Measurements from ENCODE around the gene UCK2. TPM values are rescaled to one million over a fixed set of nuclear protein-coding genes. Genes with fewer than 3 reads are reported as not detected.

UCK2 gene
- total RNA-seq, 1 donor from 2014 or later, result 9.6 TPM

DNA sequence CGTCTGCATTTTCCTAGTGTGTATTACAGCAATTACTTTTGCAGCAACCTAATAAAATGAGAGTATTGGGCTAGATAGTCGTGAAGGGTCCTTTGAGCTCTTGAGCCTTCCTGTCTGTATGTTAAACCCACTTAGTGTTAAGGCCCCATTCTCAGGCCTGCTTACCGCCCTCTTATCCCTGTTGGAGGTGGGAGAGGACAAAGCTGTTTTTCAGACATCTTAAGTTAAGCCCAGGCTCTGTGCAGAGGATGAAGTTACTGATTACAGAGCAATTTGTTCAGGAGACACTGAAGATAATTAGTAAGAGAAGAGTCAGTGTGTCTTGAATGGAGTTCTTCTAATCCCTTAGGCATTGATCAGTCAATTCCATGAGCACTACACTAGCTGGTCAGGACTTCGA is 114.6 kb downstream of the UCK2 start:
- TF ChIP-seq CTCF (IDR thresholded peaks at IDR 0.05; ENCODE audit: borderline replicate concordance), result no peak
- intact Hi-C loops (cut with micrococcal nuclease), result no loop called here
- Histone ChIP-seq H3K36me3 (no peaks in the 10 kb centered on the region), H3K9me3 (replicated peaks) (no peaks in the 10 kb centered on the region), H3K27me3 (ENCODE audit: low read depth) (peaks cover 32% of the 10 kb centered on the region), H3K27ac (replicated peaks) (no peak overlapping the region), H3K4me1 (no peaks in the 10 kb centered on the region), H3K4me3 (no peak overlapping the region)
- DNase-seq, result no peak

DNA sequence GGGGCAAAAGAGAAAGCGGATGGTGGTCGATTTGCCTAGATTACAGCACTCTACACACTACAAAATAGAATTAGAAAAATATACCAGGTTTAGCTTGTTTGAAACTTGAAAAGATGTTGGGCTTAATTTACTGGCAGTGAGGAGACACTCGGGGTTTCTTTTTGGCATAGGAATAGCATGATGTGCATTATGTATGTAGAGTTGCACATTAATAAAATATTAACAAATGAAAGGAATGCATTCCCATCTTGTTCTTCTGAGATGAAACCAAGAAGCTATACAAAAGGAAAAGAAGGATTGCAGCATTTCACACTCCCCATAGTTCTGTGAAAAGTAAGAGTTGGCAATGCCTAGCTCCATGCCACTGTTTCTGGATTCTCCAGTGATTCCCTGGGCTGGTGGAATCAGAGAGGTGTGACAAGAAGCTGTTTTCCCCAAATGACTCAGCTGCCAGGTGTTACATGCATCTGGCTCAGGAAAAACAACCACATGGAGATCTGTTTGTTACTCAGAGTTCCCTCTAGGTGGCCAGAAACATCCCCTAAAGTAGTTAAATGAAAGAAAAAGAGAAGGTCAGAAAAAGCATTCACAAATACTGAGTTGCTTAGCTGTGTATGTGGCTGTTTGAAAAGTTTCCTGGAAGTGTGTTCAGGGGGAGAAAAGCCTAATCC is 115.6 kb downstream of the UCK2 start:
- no peak for TF ChIP-seq CTCF (IDR thresholded peaks at IDR 0.05; ENCODE audit: borderline replicate concordance)
- Histone ChIP-seq H3K4me1 (no peaks in the 10 kb centered on the region), H3K36me3 (no peaks in the 10 kb centered on the region), H3K4me3 (no peak overlapping the region), H3K9me3 (replicated peaks) (no peaks in the 10 kb centered on the region), H3K27ac (replicated peaks) (no peak overlapping the region), H3K27me3 (ENCODE audit: low read depth) (peaks cover 32% of the 10 kb centered on the region)
- intact Hi-C loops (cut with micrococcal nuclease), result no loop called here
- no peak for DNase-seq

DNA sequence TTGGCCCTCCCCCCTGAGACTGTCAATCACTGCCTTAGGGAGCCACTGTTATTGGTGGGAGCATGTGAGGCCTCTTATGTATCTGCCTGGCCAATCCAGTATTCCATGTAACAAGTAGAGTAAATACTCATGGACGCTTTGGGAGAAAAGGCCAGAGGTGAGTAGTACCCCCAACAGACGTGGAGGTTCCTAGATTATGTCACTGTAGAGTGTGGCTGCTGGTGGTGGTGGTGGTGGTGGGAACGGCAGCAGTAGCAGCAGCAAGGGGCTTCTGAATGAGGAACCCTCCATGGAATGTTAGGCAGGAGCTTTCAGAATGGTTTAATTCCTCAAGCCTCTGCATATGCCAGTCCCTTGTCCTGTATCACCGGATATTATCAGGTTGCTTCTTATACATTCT is 118.5 kb downstream of the UCK2 start:
- Histone ChIP-seq H3K27ac (replicated peaks) (no peak overlapping the region), H3K36me3 (no peaks in the 10 kb centered on the region), H3K27me3 (ENCODE audit: low read depth) (peaks cover 27% of the 10 kb centered on the region), H3K4me1 (no peaks in the 10 kb centered on the region), H3K4me3 (no peak overlapping the region), H3K9me3 (replicated peaks) (no peaks in the 10 kb centered on the region)
- TF ChIP-seq CTCF (IDR thresholded peaks at IDR 0.05; ENCODE audit: borderline replicate concordance), result no peak
- intact Hi-C loops (cut with micrococcal nuclease), result no loop called here
- no peak for DNase-seq

- Histone ChIP-seq H3K36me3 (no peaks in the 10 kb centered on the region), H3K9me3 (replicated peaks) (no peaks in the 10 kb centered on the region), H3K4me1 (no peaks in the 10 kb centered on the region), H3K4me3 (no peak overlapping the region), H3K27me3 (ENCODE audit: low read depth) (peaks cover 9% of the 10 kb centered on the region), H3K27ac (replicated peaks) (no peak overlapping the region)
- no peak for TF ChIP-seq CTCF (IDR thresholded peaks at IDR 0.05; ENCODE audit: borderline replicate concordance)
- DNase-seq, result no peak
- intact Hi-C loops (cut with micrococcal nuclease), result no loop called here
These were observed 120.5 kb downstream of the UCK2 start for GRCh38 chr1:165947797-165948455.

- DNase-seq, result no peak
- Histone ChIP-seq H3K4me1 (no peaks in the 10 kb centered on the region), H3K4me3 (no peak overlapping the region), H3K36me3 (no peaks in the 10 kb centered on the region), H3K27ac (replicated peaks) (no peak overlapping the region), H3K9me3 (replicated peaks) (no peaks in the 10 kb centered on the region), H3K27me3 (ENCODE audit: low read depth) (no peaks in the 10 kb centered on the region)
- intact Hi-C loops (cut with micrococcal nuclease), result no loop called here
- TF ChIP-seq CTCF (IDR thresholded peaks at IDR 0.05; ENCODE audit: borderline replicate concordance), result no peak
These were observed 122.1 kb downstream of the UCK2 start for GRCh38 chr1:165949335-165950130.
